Tongue (tissue), 2 donors: Measurements from ENCODE around the gene VPS36. TPM values are rescaled to one million over a fixed set of nuclear protein-coding genes. Genes with fewer than 3 reads are reported as not detected.
"Not testable (repeated sequence)": the region's sequence is repeated elsewhere in the genome, so short reads cannot be mapped to it uniquely, and the experiment has no call there.

Source experiments
- DNase-seq: peaks from one replicate; pipeline ENCODE4 v3.0.0-alpha.2; 2015
- total RNA-seq: library from RNA; depleted of rRNA; stranded (reverse); fragments of >200 nt; gene quantifications from one replicate; pipeline ENCODE4 v1.2.3, GENCODE V29; 2014

Gene VPS36
- total RNA-seq, 1 donor from 2014 or later, result 109 TPM

GRCh38 chr13:52446265-52446664 is 4.2 kb downstream of the VPS36 start:
- DNase-seq, result peak; percentile 48

- no peak for DNase-seq
Observed at GRCh38 chr13:52432456-52432855, 18.0 kb downstream of the VPS36 start.

- no peak for DNase-seq
Observed at GRCh38 chr13:52428295-52428694, 22.1 kb downstream of the VPS36 start.

- no peak for DNase-seq
Observed at GRCh38 chr13:52421216-52421615, 29.2 kb downstream of the VPS36 start.

- DNase-seq, result no peak
Observed at GRCh38 chr13:52419080-52419479, 31.4 kb downstream of the VPS36 start.

- DNase-seq, result peak; percentile 16
Observed at GRCh38 chr13:52414963-52415362, 35.5 kb downstream of the VPS36 start.

GRCh38 chr13:52414051-52414450 is 36.4 kb downstream of the VPS36 start:
- DNase-seq, result no peak

GRCh38 chr13:52412128-52412527 is 38.3 kb downstream of the VPS36 start:
- DNase-seq, result no peak

GRCh38 chr13:52411629-52412028 is 38.8 kb downstream of the VPS36 start:
- DNase-seq, result no peak

GRCh38 chr13:52408071-52408658 is 42.3 kb downstream of the VPS36 start:
- not testable (repeated sequence) for DNase-seq

GRCh38 chr13:52407436-52407835 is 43.0 kb downstream of the VPS36 start:
- DNase-seq, result not testable (repeated sequence)

GRCh38 chr13:52406629-52407028 is 43.8 kb downstream of the VPS36 start:
- no peak for DNase-seq

GRCh38 chr13:52405767-52406494 is 44.5 kb downstream of the VPS36 start, which contains the start of gene THSD1:
Gene THSD1 (minus strand): TSS chr13:52406172. CDS start chr13:52402600, 3,572 bp downstream.
- peak; percentile 64 for DNase-seq

GRCh38 chr13:52405369-52405766 is 45.1 kb downstream of the VPS36 start:
- no peak for DNase-seq

GRCh38 chr13:52399708-52400107 is 50.7 kb downstream of the VPS36 start:
- DNase-seq, result no peak

- DNase-seq, result peak; percentile 10
Observed at GRCh38 chr13:52399046-52399445, 51.4 kb downstream of the VPS36 start.

GRCh38 chr13:52395704-52396103 is 54.7 kb downstream of the VPS36 start:
- DNase-seq, result no peak

GRCh38 chr13:52394586-52394985 is 55.8 kb downstream of the VPS36 start:
- DNase-seq, result no peak

GRCh38 chr13:52393572-52394357 is 56.7 kb downstream of the VPS36 start:
- DNase-seq, result no peak

GRCh38 chr13:52387721-52388120 is 62.7 kb downstream of the VPS36 start:
- no peak for DNase-seq

GRCh38 chr13:52385870-52386269 is 64.6 kb downstream of the VPS36 start:
- no peak for DNase-seq

- no peak for DNase-seq
Observed at GRCh38 chr13:52383366-52383765, 67.1 kb downstream of the VPS36 start.

- DNase-seq, result no peak
Observed at GRCh38 chr13:52378312-52378711, 72.1 kb downstream of the VPS36 start.
